Activated CD4-positive, alpha-beta T cell treated with anti-CD3 and anti-CD28 coated beads for 1 hour (primary cell): ENCODE results near the gene PXDC1.
"Not testable (repeated sequence)": the region's sequence is repeated elsewhere in the genome, so short reads cannot be mapped to it uniquely, and the experiment has no call there.

ENCODE experiments used
- DNase-seq: peaks from one replicate; pipeline ENCODE4 v3.0.0-alpha.2; 2020

Gene PXDC1

DNA sequence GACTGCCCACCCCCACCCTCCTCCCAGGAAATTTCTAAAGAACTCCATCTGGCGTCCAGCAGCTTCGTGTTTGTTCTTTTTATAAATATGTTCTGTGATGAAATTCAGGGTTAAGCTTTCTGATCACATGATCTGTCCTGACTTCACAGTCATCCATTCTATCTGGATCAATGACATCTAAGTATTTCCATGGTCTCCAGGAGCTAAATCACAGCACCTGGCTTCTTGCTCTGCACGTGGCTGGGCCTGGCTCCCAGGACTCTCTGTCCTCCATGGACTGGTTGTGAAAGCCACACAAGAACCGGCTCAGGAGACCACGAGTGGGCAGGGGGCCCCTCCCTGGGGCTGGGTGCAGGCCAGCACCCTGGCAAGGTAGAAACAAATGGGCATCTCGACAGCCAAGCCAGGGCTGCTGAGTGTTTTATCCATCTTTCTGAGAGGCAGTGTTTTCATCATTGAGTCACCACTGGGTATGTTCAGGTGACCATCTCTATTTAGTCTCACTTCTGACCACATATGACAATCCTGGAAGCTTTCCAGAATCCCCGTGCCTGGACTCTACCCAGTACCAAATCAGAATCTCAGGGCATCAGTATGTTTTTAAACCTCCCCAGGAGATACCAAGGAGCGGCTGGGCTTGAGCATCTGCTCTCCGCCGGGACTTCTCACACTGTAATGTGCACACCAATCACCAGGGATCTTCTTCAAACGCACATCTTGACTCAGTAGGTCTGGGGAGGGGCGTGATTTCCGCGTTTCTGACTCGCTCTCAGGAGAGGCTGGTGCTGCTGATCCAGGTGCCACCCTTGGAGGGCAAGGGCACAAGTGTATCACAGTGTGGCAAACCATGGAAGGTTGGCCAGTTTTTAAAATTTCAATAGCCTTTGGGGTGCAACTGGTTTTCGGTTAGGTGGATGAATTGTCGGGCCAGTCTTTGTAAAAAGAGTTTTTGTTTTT is 31.6 kb upstream of the PXDC1 start:
- no peak for DNase-seq

- DNase-seq, result no peak
Observed at GRCh38 chr6:3781504-3781903, 30.0 kb upstream of the PXDC1 start.

- DNase-seq, result no peak
Observed at GRCh38 chr6:3779574-3779849, 28.0 kb upstream of the PXDC1 start.

DNA sequence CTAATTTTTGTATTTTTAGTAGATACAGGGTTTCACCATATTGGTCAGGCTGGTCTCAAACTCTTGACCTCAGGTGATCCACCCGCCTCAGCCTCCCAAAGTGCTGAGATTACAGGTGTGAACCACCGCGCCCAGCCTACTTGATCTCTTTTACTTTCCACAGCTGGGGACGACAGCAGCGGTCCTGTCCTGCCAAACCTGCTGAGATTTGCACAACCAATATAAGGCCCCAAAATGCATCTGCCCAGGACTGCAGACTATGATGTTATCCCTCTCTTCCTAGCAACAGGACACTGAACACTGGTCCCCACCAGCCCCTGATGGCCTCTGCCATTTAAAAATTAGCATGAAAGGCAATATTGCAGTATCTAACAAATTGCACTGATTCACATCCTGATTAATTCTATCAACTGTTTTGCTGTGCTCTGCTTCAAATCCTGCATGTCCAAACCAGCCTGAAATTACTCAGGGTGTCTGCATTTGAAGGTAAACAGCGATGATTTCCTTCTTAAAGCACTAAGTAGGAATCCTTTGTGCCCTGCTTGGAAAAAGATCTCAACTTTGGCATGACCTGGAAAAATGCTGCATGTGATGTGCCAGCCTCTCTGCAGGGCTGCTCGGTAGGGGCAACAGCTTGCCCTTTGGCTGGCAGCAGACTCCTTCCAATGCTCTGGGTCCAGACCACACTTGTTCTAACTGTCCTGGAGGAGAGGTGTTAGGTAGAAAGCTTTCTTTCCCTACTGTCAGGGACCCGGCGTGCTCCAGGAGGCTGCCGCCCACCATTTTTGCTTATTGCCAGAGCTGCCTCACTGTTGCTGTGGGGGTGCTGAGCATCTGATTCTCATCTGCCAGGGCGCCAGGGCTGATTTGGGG is 27.4 kb upstream of the PXDC1 start:
- no peak for DNase-seq

DNA sequence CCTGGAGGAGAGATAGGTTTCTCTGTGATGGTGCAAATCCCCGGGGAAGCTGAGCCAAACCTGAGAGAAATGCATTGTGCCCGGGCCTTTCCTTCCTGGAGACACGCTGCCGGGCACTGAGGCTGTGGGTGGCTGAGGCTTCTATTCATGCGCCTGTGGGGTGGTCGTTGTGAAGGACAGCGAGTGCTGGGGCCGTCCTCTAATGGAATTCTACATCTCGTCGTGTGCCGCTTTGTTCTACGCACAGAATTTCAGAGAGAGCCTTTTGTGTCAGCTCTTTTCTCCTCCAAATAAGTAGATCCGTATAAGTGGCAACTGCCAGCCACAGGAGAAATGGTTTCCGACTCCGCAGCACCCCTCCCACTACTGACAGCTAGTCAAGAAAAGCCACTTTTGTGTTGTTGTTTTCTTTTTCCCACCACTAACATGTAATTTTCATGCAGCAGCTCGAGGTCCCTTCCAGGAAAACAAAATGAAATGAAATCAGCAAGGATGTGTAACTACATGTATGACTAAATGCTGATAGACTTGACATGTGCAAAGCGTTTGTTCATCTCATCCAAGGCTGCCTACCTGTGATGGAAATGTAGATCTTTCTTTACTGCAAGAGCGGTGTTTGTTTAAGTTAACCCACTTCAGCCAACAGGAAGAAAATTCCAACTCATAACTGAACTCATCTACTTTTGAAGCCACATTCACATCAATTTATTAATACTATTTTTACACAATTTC is 26.4 kb upstream of the PXDC1 start:
- DNase-seq, result no peak

DNA sequence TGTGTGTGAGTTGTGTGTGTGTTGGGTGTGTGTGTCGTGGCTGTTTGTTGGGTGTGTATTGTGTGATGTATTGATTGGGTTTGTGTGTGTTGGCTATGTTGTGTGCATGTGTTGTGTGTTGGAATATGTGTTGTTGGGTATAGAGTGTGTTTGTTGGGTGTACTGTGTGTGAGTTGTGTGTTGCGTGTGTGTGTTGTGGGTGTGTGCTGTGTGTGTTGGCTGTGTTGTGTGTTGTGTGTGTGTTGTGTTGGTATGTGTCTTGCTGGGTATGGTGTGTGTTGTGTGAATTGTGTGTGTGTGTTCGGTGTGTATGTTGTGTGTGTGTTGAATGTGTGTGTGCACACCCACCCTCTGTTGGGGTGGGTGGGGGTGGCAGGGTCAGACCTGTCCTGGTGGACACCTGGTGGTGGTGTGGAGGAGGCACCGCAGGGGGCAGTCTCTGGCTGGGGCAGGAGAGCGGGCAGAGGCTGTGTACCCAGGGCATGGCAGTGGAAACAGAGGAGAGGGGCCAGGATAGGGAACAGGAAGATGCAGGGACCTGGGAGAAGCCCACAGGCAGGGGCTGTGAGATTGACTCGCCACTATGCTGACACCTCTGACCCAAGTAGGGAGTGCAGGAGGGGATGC is 25.5 kb upstream of the PXDC1 start:
- no peak for DNase-seq

- no peak for DNase-seq
Observed at GRCh38 chr6:3775847-3776246, 24.3 kb upstream of the PXDC1 start.

GRCh38 chr6:3775386-3775785 is 23.9 kb upstream of the PXDC1 start:
- DNase-seq, result no peak

DNA sequence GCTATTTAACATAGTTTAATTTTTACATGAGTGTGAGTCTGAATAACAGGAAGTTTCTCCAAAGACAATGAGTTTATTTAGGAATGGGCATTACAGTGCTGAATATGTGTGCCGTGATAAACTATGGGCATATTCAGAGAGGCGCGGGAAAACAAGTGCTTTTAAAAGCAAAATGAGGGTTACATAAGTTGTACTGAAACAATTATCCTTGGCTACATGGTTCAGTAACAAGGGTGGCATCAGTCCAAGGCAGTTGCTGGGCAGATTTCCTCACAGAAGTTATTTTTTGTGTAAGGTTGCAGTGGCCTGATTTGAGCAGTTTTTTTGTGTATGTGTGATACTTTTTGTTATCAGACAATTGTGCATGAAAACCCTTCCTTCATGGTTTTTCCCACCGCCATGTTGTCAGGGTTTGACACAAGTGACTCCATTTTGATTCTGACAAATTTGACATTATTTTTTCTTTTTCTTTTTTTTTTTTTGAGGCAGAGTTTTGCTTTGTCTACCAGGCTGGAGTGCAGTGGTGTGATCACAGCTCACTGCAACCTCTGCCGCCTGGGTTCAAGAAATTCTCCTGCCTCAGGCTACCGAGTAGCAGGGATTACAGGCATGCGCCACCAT is 22.3 kb upstream of the PXDC1 start:
- no peak for DNase-seq

DNA sequence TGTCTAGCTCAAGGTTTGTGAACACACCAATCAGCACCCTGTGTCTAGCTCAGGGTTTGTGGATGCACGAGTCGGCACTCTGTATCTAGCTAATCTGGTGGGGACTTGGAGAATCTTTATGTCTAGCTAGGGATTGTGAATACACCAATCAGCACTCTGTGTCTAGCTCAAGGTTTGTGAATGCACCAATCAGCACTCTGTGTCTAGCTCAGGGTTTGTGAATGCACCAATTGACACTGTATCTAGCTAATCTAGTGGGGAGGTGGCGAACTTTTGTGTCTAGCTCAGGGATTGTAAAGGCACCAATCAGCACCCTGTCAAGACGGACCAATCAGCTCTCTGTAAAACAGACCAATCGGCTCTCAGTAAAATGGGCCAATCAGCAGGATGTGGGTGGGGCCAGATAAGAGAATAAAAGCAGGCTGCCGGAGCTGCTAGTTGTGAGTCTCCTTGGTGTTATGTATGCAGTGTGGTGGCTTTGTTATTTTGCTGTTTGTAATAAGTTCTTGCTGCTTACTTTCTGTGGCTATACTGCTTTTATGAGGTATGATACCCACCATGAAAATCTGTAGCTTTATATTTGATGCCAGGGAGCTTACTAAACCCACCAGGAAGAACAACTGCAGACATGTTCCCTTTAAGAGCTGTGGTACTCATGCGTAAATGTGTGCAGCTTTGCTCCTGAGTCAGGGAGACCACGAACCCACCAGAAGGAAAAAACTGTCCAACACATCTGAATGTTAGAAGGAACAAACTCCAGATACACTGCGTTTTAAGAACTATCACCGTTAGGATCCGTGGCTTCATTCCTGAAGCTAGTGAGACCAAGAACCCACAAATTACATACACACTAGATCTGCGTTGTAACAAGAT is 20.9 kb upstream of the PXDC1 start:
- DNase-seq, result not testable (repeated sequence)

DNA sequence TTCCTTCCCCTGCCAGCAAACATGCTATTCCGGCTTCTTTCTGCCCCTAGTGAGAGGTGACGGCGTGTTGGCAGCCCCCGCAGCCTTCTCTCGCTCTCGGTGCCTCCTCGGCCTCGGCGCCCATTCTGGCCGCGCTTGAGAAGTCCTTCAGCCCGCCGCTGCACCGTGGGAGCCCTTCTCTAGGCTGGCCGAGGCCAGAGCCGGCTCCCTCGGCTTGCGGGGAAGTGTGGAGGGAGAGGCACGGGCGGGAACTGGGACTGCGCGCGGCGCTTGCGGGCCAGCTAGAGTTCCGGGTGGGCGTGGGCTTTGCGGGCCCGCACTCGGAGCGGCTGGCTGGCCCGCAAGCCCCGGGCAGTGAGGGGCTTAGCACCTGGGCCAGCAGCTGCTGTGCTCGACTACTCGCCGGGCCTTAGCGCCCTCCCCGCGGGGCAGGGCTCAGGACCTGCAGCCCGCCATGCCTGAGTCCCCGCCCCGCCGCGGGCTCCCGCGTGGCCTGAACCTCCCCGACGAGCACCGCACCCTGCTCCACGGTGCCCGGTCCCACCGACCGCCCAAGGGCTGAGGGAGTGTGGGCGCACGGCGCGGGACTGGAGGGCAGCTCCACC is 20.0 kb upstream of the PXDC1 start:
- DNase-seq, result no peak

DNA sequence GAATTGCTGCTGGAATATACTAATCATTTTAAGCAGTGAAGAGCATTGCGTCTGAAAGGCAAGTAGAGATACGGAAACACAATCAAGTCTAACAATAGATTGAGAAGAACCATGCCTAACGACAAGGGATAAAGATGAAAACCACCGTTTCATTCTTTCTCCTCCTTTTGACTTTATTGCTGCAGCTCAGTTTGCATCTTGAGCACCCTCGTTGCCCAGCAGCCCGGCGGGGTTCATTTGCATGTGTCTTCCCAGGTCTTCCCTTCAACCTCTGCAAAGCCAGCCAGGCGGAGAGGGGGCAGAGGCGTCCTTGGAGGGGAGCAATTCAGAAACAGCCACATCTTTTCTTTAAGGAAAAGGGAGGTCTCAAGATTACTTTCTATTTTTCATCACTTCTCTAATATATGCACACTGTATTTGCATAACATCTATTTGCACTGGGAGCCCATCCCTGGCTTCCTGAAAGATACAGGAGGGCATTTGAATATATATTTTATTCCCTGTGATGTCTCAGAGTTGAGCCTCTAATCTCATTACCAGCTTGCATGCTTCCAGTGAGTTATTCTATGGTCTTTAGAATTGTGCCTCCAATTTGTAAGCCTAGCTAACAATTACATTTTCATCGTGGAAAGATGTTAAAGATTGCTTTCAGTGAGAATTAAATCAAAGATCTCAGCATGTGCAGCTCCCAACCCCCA is 18.7 kb upstream of the PXDC1 start:
- no peak for DNase-seq

DNA sequence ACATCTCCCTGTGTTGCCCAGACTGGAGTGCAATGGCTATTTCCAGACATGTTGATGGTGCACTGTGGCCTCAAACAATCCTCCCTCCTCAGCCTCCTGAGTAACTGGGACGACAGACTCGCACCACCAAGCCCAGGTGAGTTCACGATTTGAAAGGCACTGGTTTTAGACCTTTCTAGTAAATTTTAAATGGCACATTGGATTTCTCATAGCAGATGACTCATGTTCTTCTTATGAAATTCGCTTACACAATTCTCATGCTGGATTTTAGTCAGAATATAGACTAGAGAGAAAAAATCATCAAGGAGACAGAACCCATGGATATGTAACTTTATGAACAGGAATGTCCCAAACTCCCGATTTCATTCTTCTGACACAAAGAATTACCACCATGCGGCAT is 18.1 kb upstream of the PXDC1 start:
- DNase-seq, result no peak

GRCh38 chr6:3768502-3768901 is 17.0 kb upstream of the PXDC1 start:
- DNase-seq, result no peak

GRCh38 chr6:3767483-3767882 is 16.0 kb upstream of the PXDC1 start:
- DNase-seq, result not testable (repeated sequence)

GRCh38 chr6:3766214-3766613 is 14.7 kb upstream of the PXDC1 start:
- DNase-seq, result no peak

DNA sequence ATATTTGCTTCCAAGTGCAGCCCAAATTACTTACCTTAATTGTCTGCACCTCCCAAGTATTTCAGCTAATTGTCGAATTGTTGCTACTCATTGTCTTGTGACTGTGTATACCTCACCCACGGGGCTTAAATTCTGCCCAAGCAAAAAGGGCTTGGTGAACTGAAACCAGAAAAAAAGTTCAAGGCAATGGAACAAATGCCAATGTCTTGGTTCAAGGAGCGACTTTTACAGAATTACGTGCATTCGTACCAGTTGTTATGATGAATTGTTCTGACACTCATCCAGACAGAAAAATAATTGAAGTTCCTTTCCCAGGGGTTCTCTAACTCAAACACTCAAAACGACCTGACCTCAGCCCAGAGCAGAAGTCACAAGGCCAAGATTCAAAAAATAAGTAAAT is 13.9 kb upstream of the PXDC1 start:
- no peak for DNase-seq

DNA sequence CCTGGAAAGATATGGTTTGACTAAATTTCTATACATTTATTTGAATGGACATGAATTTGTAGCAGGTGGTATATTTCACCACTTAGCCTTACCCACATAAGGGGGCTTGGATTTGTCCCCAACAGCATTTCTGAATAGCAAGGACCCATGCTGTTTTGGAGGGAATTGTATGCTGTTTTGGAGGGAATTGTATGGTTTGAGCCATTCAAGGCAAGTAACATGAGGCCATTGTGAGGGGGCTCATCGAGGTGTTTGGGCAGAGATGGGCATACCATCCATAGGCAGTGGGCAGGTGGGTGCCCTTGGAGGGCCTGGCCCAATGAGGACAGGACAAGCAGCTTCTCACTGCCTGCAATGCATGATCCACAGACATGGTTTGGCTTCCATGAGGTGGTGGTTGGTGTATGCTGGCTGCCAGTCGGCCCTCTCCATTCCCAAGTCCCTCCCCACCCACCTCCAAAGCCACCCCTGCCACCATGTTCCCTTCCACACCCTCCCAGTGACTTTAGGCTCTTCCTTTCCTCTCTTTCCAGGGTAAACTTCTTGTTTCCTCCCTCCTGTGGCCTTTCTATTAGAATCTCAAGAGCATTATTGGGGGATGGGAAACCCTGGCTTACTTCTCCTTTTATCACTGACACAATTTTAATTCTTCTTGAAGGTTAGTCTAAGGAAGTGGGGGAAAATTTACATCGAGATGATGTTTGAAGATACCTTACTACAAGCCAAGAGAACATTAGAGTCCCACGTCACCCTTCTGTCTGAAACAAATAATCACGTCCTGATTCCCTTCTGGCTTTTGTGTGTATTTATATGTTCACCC is 13.2 kb upstream of the PXDC1 start:
- no peak for DNase-seq

- no peak for DNase-seq
Observed at GRCh38 chr6:3762852-3763251, 11.3 kb upstream of the PXDC1 start.
